Neural cell (in vitro differentiated cells): Measurements from ENCODE around the gene EYA2. TPM values are rescaled to one million over a fixed set of nuclear protein-coding genes. Genes with fewer than 3 reads are reported as not detected.

Source experiments
- H2AFZ ChIP-seq: fragments of 200-600, 300-800 bp; sonication (generic), shearing (Covaris generic); 2 replicates; pipeline ENCODE4 v1.6.0; 2014; ENCODE audit warnings: low read depth, mild to moderate bottlenecking, antibody characterized with exemption, low read length, moderate library complexity
- H3F3A ChIP-seq: fragments of 200-600 bp; shearing (Covaris generic); 2 replicates; pipeline ENCODE4 v1.6.1; 2016; ENCODE audit warnings: mild to moderate bottlenecking, moderate library complexity, mixed read lengths, antibody characterized with exemption, low read length; ENCODE audit not compliant: insufficient read depth, poor library complexity, severe bottlenecking
- H3K27ac ChIP-seq: fragments of 200-600, 300-800 bp; sonication (generic), shearing (Covaris generic); 2 replicates; pipeline ENCODE4 v1.5.1; 2014; ENCODE audit warnings: mild to moderate bottlenecking, low read length, moderate library complexity
- H3K27me3 ChIP-seq: fragments of 300-800, 200-600 bp; sonication (generic), shearing (Covaris generic); 2 replicates; pipeline ENCODE4 v1.6.0; 2014; ENCODE audit warnings: mild to moderate bottlenecking, low read depth, low read length, moderate library complexity; ENCODE audit not compliant: insufficient read depth
- H3K36me3 ChIP-seq: fragments of 300-800, 200-600 bp; sonication (generic), shearing (Covaris generic); 2 replicates; pipeline ENCODE4 v1.5.1; 2014; ENCODE audit warnings: mild to moderate bottlenecking, antibody characterized with exemption, low read length, moderate library complexity; ENCODE audit not compliant: insufficient read depth
- H3K4me2 ChIP-seq: fragments of 300-800, 200-600 bp; sonication (generic), shearing (Covaris generic); 2 replicates; pipeline ENCODE4 v1.6.0; 2014; ENCODE audit warnings: mild to moderate bottlenecking, low read length
- H3K4me3 ChIP-seq: fragments of 300-800, 200-600 bp; sonication (generic), shearing (Covaris generic); 2 replicates; pipeline ENCODE4 v1.5.1; 2014; ENCODE audit warnings: mild to moderate bottlenecking, low read length, moderate library complexity
- H3K79me2 ChIP-seq: fragments of 200-600 bp; shearing (Covaris generic); replicated peaks from 2 replicates; pipeline ENCODE4 v1.6.0; 2014; ENCODE audit warnings: mild to moderate bottlenecking, low read length, moderate library complexity; ENCODE audit not compliant: insufficient read depth
- H3K9ac ChIP-seq: fragments of 300-800, 200-600 bp; sonication (generic), shearing (Covaris generic); 2 replicates; pipeline ENCODE4 v1.6.1; 2016; ENCODE audit warnings: mild to moderate bottlenecking, low read length, mixed read lengths
- H3K9me2 ChIP-seq: fragments of 200-600 bp; shearing (Covaris generic); 2 replicates; pipeline ENCODE4 v1.6.1; 2016; ENCODE audit warnings: mild to moderate bottlenecking, low read length, mixed read lengths; ENCODE audit not compliant: insufficient read depth
- H3K9me3 ChIP-seq: fragments of 200-600, 300-800 bp; sonication (generic), shearing (Covaris generic); 2 replicates; pipeline ENCODE4 v1.6.1; 2016; ENCODE audit warnings: mild to moderate bottlenecking, mixed run types, low read length, moderate library complexity, mixed read lengths
- H4K20me1 ChIP-seq: fragments of 200-600 bp; shearing (Covaris generic); 2 replicates; pipeline ENCODE4 v1.6.1; 2016; ENCODE audit warnings: mild to moderate bottlenecking, mixed run types; ENCODE audit not compliant: insufficient read depth
- EP300 ChIP-seq: fragments of 450-650 bp; conservative IDR thresholded peaks from 2 replicates; pipeline ENCODE4 v1.6.1; 2014; ENCODE audit warnings: antibody characterized with exemption, mild to moderate bottlenecking, moderate library complexity; ENCODE audit not compliant: poor library complexity, severe bottlenecking
- EZH2 ChIP-seq: fragments of 200-600, 300-800 bp; shearing (Covaris generic), sonication (generic); IDR thresholded peaks from 2 replicates; pipeline ENCODE4 v1.6.1; 2014; ENCODE audit warnings: antibody characterized with exemption, low read length, borderline replicate concordance, mild to moderate bottlenecking; ENCODE audit not compliant: insufficient read depth, poor library complexity, severe bottlenecking
- MXI1 ChIP-seq: fragments of 450-650 bp; conservative IDR thresholded peaks from 2 replicates; pipeline ENCODE4 v1.6.1; 2014; ENCODE audit warnings: antibody characterized with exemption, mild to moderate bottlenecking; ENCODE audit not compliant: poor library complexity, severe bottlenecking
- POLR2AphosphoS5 ChIP-seq: IDR thresholded peaks from 2 replicates; pipeline ENCODE4 v1.6.1; 2012
- RAD21 ChIP-seq: fragments of 450-650 bp; conservative IDR thresholded peaks from 2 replicates; pipeline ENCODE4 v1.6.1; 2014; ENCODE audit warnings: antibody characterized with exemption, mild to moderate bottlenecking, moderate library complexity
- SMC3 ChIP-seq: fragments of 450-650 bp; conservative IDR thresholded peaks from 2 replicates; pipeline ENCODE4 v1.6.1; 2014; ENCODE audit warnings: antibody characterized with exemption, mild to moderate bottlenecking, moderate library complexity; ENCODE audit not compliant: poor library complexity
- TAF1 ChIP-seq: IDR thresholded peaks from 2 replicates; pipeline ENCODE4 v1.6.1; 2012; ENCODE audit warnings: low read depth
- polyA plus RNA-seq: library from polyadenylated mRNA; depleted of rRNA; stranded (reverse); fragments of >200 nt; gene quantifications from 2 replicates; pipeline ENCODE4 v1.2.3, GENCODE V29; 2014
- TF ChIP-seq, protein P1 (sequence below): IDR thresholded peaks from 2 replicates; pipeline ENCODE4 v1.6.1; 2012; ENCODE audit warnings: borderline replicate concordance
- TF ChIP-seq, protein P2 (sequence below): fragments of 450-650 bp; IDR thresholded peaks from 2 replicates; pipeline ENCODE4 v1.5.1; 2014; ENCODE audit warnings: antibody characterized with exemption, mild to moderate bottlenecking, moderate library complexity; ENCODE audit not compliant: poor library complexity, severe bottlenecking

The EYA2 gene
- polyA plus RNA-seq, 1 donor from 2014 or later, result 0.88 TPM

DNA sequence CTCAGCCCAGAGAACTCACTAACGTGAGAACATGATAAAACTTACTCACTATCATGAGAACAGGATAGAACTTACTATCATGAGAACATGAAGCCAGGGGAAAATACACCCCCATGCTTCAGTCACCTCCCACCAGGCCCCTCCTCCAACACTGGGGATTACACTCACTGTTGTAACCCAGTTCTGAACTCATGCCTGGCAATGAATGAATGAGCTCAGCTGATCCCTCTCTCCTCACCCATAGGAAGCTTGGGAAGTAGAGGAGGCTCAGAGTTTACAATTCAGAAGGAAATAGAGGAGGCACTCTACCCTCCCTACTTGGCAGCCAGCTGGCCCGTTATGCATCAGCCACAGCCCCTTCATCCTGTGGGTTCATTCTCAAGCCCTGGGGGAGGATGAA is 102.5 kb downstream of the EYA2 start:
- Histone ChIP-seq H4K20me1 (no peaks in the 10 kb centered on the region), H3K9me3 (no peaks in the 10 kb centered on the region), H3K4me2 (no peak overlapping the region), H3K9me2 (no peaks in the 10 kb centered on the region), H3K79me2 (no peaks in the 10 kb centered on the region), H3K27ac (no peak overlapping the region), H3K36me3 (no peaks in the 10 kb centered on the region), H3K9ac (no peak overlapping the region), H3K27me3 (peaks cover 3% of the 10 kb centered on the region), H3F3A (no peaks in the 10 kb centered on the region), H3K4me3 (no peak overlapping the region), H2AFZ (no peak overlapping the region)
- no peak for TF ChIP-seq MXI1
- TF ChIP-seq, protein P1, sequence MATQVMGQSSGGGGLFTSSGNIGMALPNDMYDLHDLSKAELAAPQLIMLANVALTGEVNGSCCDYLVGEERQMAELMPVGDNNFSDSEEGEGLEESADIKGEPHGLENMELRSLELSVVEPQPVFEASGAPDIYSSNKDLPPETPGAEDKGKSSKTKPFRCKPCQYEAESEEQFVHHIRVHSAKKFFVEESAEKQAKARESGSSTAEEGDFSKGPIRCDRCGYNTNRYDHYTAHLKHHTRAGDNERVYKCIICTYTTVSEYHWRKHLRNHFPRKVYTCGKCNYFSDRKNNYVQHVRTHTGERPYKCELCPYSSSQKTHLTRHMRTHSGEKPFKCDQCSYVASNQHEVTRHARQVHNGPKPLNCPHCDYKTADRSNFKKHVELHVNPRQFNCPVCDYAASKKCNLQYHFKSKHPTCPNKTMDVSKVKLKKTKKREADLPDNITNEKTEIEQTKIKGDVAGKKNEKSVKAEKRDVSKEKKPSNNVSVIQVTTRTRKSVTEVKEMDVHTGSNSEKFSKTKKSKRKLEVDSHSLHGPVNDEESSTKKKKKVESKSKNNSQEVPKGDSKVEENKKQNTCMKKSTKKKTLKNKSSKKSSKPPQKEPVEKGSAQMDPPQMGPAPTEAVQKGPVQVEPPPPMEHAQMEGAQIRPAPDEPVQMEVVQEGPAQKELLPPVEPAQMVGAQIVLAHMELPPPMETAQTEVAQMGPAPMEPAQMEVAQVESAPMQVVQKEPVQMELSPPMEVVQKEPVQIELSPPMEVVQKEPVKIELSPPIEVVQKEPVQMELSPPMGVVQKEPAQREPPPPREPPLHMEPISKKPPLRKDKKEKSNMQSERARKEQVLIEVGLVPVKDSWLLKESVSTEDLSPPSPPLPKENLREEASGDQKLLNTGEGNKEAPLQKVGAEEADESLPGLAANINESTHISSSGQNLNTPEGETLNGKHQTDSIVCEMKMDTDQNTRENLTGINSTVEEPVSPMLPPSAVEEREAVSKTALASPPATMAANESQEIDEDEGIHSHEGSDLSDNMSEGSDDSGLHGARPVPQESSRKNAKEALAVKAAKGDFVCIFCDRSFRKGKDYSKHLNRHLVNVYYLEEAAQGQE, result no peak
- TF ChIP-seq RAD21, result no peak
- no peak for TF ChIP-seq POLR2AphosphoS5
- TF ChIP-seq, protein P2, sequence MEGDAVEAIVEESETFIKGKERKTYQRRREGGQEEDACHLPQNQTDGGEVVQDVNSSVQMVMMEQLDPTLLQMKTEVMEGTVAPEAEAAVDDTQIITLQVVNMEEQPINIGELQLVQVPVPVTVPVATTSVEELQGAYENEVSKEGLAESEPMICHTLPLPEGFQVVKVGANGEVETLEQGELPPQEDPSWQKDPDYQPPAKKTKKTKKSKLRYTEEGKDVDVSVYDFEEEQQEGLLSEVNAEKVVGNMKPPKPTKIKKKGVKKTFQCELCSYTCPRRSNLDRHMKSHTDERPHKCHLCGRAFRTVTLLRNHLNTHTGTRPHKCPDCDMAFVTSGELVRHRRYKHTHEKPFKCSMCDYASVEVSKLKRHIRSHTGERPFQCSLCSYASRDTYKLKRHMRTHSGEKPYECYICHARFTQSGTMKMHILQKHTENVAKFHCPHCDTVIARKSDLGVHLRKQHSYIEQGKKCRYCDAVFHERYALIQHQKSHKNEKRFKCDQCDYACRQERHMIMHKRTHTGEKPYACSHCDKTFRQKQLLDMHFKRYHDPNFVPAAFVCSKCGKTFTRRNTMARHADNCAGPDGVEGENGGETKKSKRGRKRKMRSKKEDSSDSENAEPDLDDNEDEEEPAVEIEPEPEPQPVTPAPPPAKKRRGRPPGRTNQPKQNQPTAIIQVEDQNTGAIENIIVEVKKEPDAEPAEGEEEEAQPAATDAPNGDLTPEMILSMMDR, result no peak
- no peak for TF ChIP-seq SMC3
- TF ChIP-seq EP300, result no peak
- TF ChIP-seq EZH2, result no peak
- TF ChIP-seq TAF1, result no peak

DNA sequence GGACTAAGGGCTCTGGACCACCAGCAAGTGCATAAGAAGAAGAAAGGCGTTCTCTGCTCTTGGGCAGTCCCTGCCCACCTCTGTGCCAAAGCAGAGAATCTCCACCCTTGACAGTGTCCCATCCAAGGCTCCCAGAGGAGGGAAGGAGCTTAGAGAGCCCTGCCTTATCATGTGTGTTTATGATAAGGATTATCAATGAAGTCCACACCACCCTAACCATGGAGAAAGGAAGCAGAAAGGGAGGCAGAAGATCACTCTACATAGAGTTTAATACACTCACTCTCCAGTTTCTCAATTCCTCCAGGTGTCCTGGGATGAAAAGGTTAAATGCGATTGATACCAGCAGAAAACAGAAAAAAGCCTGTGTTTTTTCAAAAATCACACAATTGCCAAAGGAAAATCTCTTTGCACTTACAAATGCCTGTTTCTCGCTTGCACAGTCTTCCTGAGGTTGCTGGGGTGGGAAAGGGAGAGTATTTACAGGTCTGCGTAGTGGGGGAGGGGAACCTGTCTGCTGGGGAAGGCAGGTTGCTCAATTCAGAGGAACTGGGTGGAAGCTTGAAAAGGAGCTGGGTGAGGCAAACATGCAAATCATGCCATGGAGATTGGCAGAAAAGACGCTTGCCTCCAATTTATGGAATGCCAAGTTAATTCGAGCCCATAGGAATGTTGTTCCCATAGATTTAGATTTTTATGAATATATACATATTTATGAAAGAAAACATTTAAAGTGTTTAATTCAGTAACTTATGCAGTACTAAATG is 104.0 kb downstream of the EYA2 start:
- TF ChIP-seq EZH2, result no peak
- TF ChIP-seq, protein P1, result peak; percentile 38
- H3K9me2 ChIP-seq, result no peaks in the 10 kb centered on the region
- H3K4me2 ChIP-seq, result peak overlapping the region; percentile 27
- peak overlapping the region; percentile 52 for H3K27ac ChIP-seq
- no peaks in the 10 kb centered on the region for H3K27me3 ChIP-seq
- no peaks in the 10 kb centered on the region for H3K36me3 ChIP-seq
- no peaks in the 10 kb centered on the region for H4K20me1 ChIP-seq
- H3K9me3 ChIP-seq, result no peaks in the 10 kb centered on the region
- H3K9ac ChIP-seq, result peak overlapping the region; percentile 29
- no peaks in the 10 kb centered on the region for H3F3A ChIP-seq
- H3K79me2 ChIP-seq, result no peaks in the 10 kb centered on the region
- H3K4me3 ChIP-seq, result peak overlapping the region; percentile 27
- no peak overlapping the region for H2AFZ ChIP-seq
